Panc1 (cell line): ENCODE results near the gene DGCR8.

Experiments
- CTCF ChIP-seq: fragments of 450-650 bp; IDR thresholded peaks from 2 replicates; pipeline ENCODE4 v1.5.1; 2017; ENCODE audit warnings: mild to moderate bottlenecking
- POLR2AphosphoS5 ChIP-seq: IDR thresholded peaks from 2 replicates; pipeline ENCODE4 v1.6.1; 2012; ENCODE audit warnings: mild to moderate bottlenecking, low read depth, low read length, moderate library complexity
- REST ChIP-seq, 2 experiments: IDR thresholded peaks; 2 replicates each; pipeline ENCODE4 v1.6.1; 2011 to 2012; ENCODE audit warnings: low read depth in 2 of 2, control low read depth in 1 of 2, low read length in 1 of 2, mild to moderate bottlenecking in 1 of 2, moderate library complexity in 1 of 2; ENCODE audit not compliant: insufficient read depth in 1 of 2
- SIN3A ChIP-seq: IDR thresholded peaks from 2 replicates; pipeline ENCODE4 v1.6.1; 2012; ENCODE audit warnings: low read depth, mild to moderate bottlenecking, low read length, moderate library complexity, borderline replicate concordance; ENCODE audit not compliant: insufficient read depth
- TCF7L2 ChIP-seq: IDR thresholded peaks from 2 replicates; pipeline ENCODE4 v1.6.1; 2011; ENCODE audit warnings: mild to moderate bottlenecking, low read depth, low read length, inconsistent platforms

GRCh38 chr22:20043997-20044342 lies 36.1 kb upstream of the DGCR8 start:
- no peak for TF ChIP-seq POLR2AphosphoS5
- no peak for TF ChIP-seq CTCF
- TF ChIP-seq REST (IDR thresholded peaks at IDR 0.05; ENCODE audit: insufficient read depth in 1 of 2, low read depth in 2 of 2, low read length in 1 of 2) = no peak
- no peak for TF ChIP-seq TCF7L2
- TF ChIP-seq SIN3A = no peak
